Liver (tissue), 9 donors: ENCODE data around the gene ST3GAL4. TPM values are rescaled to one million over a fixed set of nuclear protein-coding genes. Genes with fewer than 3 reads are reported as not detected.
A peak's percentile ranks its signal among the peaks of the same experiment; 100 is the strongest.

Source experiments
- DNase-seq: peaks from one replicate; pipeline ENCODE4 v3.0.0-alpha.2; 2017; ENCODE audit warnings: low spot score
- H3K27ac ChIP-seq, 2 donors: one replicate each; pipeline ENCODE4 v1.7.0; 2013; ENCODE audit warnings: inconsistent platforms in 2 of 2, low read length in 2 of 2, control low read depth in 1 of 2, low read depth in 1 of 2, mild to moderate bottlenecking in 1 of 2
- H3K27me3 ChIP-seq, 4 donors: one replicate each; pipeline versions ENCODE4 v1.6.1 to v1.7.0; 2013; ENCODE audit warnings: low read length in 3 of 4, inconsistent platforms in 1 of 4, mild to moderate bottlenecking in 1 of 4, moderate library complexity in 1 of 4; ENCODE audit not compliant: control insufficient read depth in 4 of 4, insufficient read depth in 4 of 4
- H3K36me3 ChIP-seq, 4 donors: one replicate each; pipeline versions ENCODE4 v1.6.1 to v1.7.0; 2013; ENCODE audit warnings: low read length in 3 of 4, mild to moderate bottlenecking in 3 of 4, low read depth in 1 of 4, moderate library complexity in 1 of 4; ENCODE audit not compliant: control insufficient read depth in 4 of 4, insufficient read depth in 3 of 4
- H3K4me1 ChIP-seq, 4 donors: one replicate each; pipeline versions ENCODE4 v1.6.1 to v1.7.0; 2013; ENCODE audit warnings: low read length in 3 of 4, mild to moderate bottlenecking in 3 of 4, moderate library complexity in 1 of 4; ENCODE audit not compliant: control insufficient read depth in 4 of 4, insufficient read depth in 4 of 4
- H3K4me3 ChIP-seq, 3 donors: one replicate each; pipeline versions ENCODE4 v1.6.1 to v1.7.0; 2013; ENCODE audit warnings: low read length in 3 of 3, control low read depth in 1 of 3, low read depth in 1 of 3, mild to moderate bottlenecking in 1 of 3
- H3K9ac ChIP-seq, 2 donors: one replicate each; pipeline ENCODE4 v1.7.0; 2013; ENCODE audit warnings: low read length in 2 of 2, mild to moderate bottlenecking in 2 of 2, moderate library complexity in 2 of 2, control low read depth in 1 of 2, low read depth in 1 of 2
- H3K9me3 ChIP-seq, 4 donors: one replicate each; pipeline versions ENCODE4 v1.6.1 to v1.7.0; 2013; ENCODE audit warnings: low read length in 3 of 4; ENCODE audit not compliant: control insufficient read depth in 4 of 4
- CTCF ChIP-seq: fragments of 150-350 bp; IDR thresholded peaks from 2 replicates; pipeline ENCODE4 v1.5.1; 2017; ENCODE audit warnings: improper control_type of control experiment, low read depth, low read length; ENCODE audit not compliant: missing input control
- EGR1 ChIP-seq, 2 donors: IDR thresholded peaks; 2 replicates each; pipeline ENCODE4 v1.6.1; 2016 to 2018; ENCODE audit warnings: antibody characterized with exemption in 2 of 2, low read depth in 2 of 2
- FOXA2 ChIP-seq: IDR thresholded peaks from 2 replicates; pipeline ENCODE4 v1.6.1; 2016; ENCODE audit warnings: antibody characterized with exemption
- HNF4G ChIP-seq: IDR thresholded peaks from 2 replicates; pipeline ENCODE4 v1.6.1; 2016; ENCODE audit warnings: antibody characterized with exemption
- JUND ChIP-seq, 2 donors: IDR thresholded peaks; 2 replicates each; pipeline ENCODE4 v1.6.1; 2016; ENCODE audit warnings: antibody characterized with exemption in 2 of 2
- MAX ChIP-seq: IDR thresholded peaks from 2 replicates; pipeline ENCODE4 v1.6.1; 2016; ENCODE audit warnings: antibody characterized with exemption
- NR2F2 ChIP-seq: IDR thresholded peaks from 2 replicates; pipeline ENCODE4 v1.6.1; 2016; ENCODE audit warnings: antibody characterized with exemption
- RAD21 ChIP-seq, 2 donors: IDR thresholded peaks; 2 replicates each; pipeline ENCODE4 v1.6.1; 2016; ENCODE audit warnings: antibody characterized with exemption in 2 of 2, mild to moderate bottlenecking in 2 of 2
- REST ChIP-seq: IDR thresholded peaks from 2 replicates; pipeline ENCODE4 v1.6.1; 2016; ENCODE audit warnings: antibody characterized with exemption, mild to moderate bottlenecking
- RXRA ChIP-seq, 2 donors: IDR thresholded peaks; 2 replicates each; pipeline ENCODE4 v1.6.1; 2017 to 2018; ENCODE audit warnings: antibody characterized with exemption in 2 of 2, mild to moderate bottlenecking in 1 of 2
- SP1 ChIP-seq: IDR thresholded peaks from 2 replicates; pipeline ENCODE4 v1.6.1; 2018; ENCODE audit warnings: antibody characterized with exemption, mild to moderate bottlenecking
- TAF1 ChIP-seq: conservative IDR thresholded peaks from 2 replicates; pipeline ENCODE4 v1.6.1; 2016; ENCODE audit warnings: antibody characterized with exemption, mild to moderate bottlenecking
- YY1 ChIP-seq: IDR thresholded peaks from 2 replicates; pipeline ENCODE4 v1.6.1; 2016; ENCODE audit warnings: antibody characterized with exemption, mild to moderate bottlenecking
- ZBTB33 ChIP-seq: IDR thresholded peaks from 2 replicates; pipeline ENCODE4 v1.6.1; 2016; ENCODE audit warnings: antibody characterized with exemption
- WGBS: extraction: QIAGEN DNeasy Blood & Tissue Kit; methylation state at CpG from one replicate; pipeline ENCODE4 v1.1.7; 2013; 5-methylcytosine and 5-hydroxymethylcytosine counted together
- polyA plus RNA-seq, 2 donors: library from polyadenylated mRNA; stranded (reverse) in 1 of 2; unstranded in 1 of 2; fragments of 200-250 nt in 1 of 2; fragments of >200 nt in 1 of 2; fragmentation: Nextera tagmentation in 1 of 2; extraction: Ambion mirVana in 1 of 2; gene quantifications; one replicate each; pipeline versions ENCODE4 v1.2.1 to v1.2.3, GENCODE V29; 2013 to 2015
- total RNA-seq, 2 donors: library from RNA; depleted of rRNA; stranded (reverse); fragments of >200 nt; gene quantifications; one replicate each; pipeline ENCODE4 v1.2.3, GENCODE V29; 2014
- donor health status: healthy.
- donor health status: healthy.
- donor health status: healthy.
- donor health status: healthy.
- donor health status: healthy.

The ST3GAL4 gene
- total and polyA plus RNA-seq, 4 donors: 4.5 to 18.4 (median 10.6) TPM

- Histone ChIP-seq H3K27me3 (no peaks in the 10 kb centered on the region), H3K9me3 (no peaks in the 10 kb centered on the region), H3K4me3 (no peak overlapping the region), H3K9ac (no peak overlapping the region), H3K27ac (peak overlapping the region in 1 of 2 donors; percentile 9), H3K36me3 (no peaks in the 10 kb centered on the region), H3K4me1 (no peaks in the 10 kb centered on the region)
- WGBS: 77% methylated on average over 2 of the region's 2 CpGs
- TF ChIP-seq TAF1: no peak
- no peak for TF ChIP-seq RXRA (IDR thresholded peaks at IDR 0.05)
- DNase-seq: no peak
Observed at GRCh38 chr11:126423154-126423553, 67.7 kb downstream of the ST3GAL4 start.

GRCh38 chr11:126423743-126424142 is 68.3 kb downstream of the ST3GAL4 start:
- Histone ChIP-seq H3K9ac (no peak overlapping the region), H3K36me3 (no peaks in the 10 kb centered on the region), H3K27me3 (no peaks in the 10 kb centered on the region), H3K9me3 (no peaks in the 10 kb centered on the region), H3K4me3 (no peak overlapping the region), H3K4me1 (no peaks in the 10 kb centered on the region), H3K27ac (no peak overlapping the region)
- DNase-seq: no peak
- 43% methylated on average over 11 of the region's 11 CpGs for WGBS
- TF ChIP-seq HNF4G: no peak
- TF ChIP-seq NR2F2: no peak
- no peak for TF ChIP-seq REST
- TF ChIP-seq ZBTB33: no peak
- TF ChIP-seq JUND (IDR thresholded peaks at IDR 0.05): no peak
- TF ChIP-seq FOXA2: no peak
- TF ChIP-seq EGR1 (IDR thresholded peaks at IDR 0.05; ENCODE audit: low read depth in 2 of 2): no peak
- no peak for TF ChIP-seq SP1
- no peak for TF ChIP-seq YY1

GRCh38 chr11:126424471-126425039 is 69.1 kb downstream of the ST3GAL4 start:
- H3K4me3 ChIP-seq: no peak overlapping the region
- no peak for DNase-seq
- no peaks in the 10 kb centered on the region for H3K9me3 ChIP-seq
- H3K4me1 ChIP-seq: no peaks in the 10 kb centered on the region
- H3K36me3 ChIP-seq: no peaks in the 10 kb centered on the region
- TF ChIP-seq CTCF (no peak), HNF4G (no peak), MAX (no peak), RXRA (IDR thresholded peaks at IDR 0.05) (peak; percentile 53 to 59), ZBTB33 (no peak), SP1 (peak; percentile 42), RAD21 (IDR thresholded peaks at IDR 0.05) (peak in 1 of 2 donors; percentile 36), NR2F2 (peak; percentile 96)
- 67% methylated on average over 30 of the region's 30 CpGs for WGBS
- H3K9ac ChIP-seq: no peak overlapping the region
- H3K27me3 ChIP-seq: no peaks in the 10 kb centered on the region
- H3K27ac ChIP-seq: peak overlapping the region in 1 of 2 donors; percentile 43
